Measurements from ENCODE around the gene CECR2. TPM values are rescaled to one million over a fixed set of nuclear protein-coding genes. Genes with fewer than 3 reads are reported as not detected.

The CECR2 gene
- total RNA-seq (10 to 100 TPM; 12.5 to 14.5 TPM), polyA plus RNA-seq (1 to 10 TPM; 1.1 to 3.0 TPM)
- long read RNA-seq, donor 1: 0 reads
- long read RNA-seq, donor 2: 0 reads
- long read RNA-seq, donor 3: 0 reads
- long read RNA-seq, donor 4, partial matches to known transcripts: 8 of 8 reads
- long read RNA-seq, donor 4, other reads (novel, unspliced or antisense): 0 of 8 reads
- long read RNA-seq, donor 5, partial matches to known transcripts: 13 of 13 reads
- long read RNA-seq, donor 5, other reads (novel, unspliced or antisense): 0 of 13 reads

DNA sequence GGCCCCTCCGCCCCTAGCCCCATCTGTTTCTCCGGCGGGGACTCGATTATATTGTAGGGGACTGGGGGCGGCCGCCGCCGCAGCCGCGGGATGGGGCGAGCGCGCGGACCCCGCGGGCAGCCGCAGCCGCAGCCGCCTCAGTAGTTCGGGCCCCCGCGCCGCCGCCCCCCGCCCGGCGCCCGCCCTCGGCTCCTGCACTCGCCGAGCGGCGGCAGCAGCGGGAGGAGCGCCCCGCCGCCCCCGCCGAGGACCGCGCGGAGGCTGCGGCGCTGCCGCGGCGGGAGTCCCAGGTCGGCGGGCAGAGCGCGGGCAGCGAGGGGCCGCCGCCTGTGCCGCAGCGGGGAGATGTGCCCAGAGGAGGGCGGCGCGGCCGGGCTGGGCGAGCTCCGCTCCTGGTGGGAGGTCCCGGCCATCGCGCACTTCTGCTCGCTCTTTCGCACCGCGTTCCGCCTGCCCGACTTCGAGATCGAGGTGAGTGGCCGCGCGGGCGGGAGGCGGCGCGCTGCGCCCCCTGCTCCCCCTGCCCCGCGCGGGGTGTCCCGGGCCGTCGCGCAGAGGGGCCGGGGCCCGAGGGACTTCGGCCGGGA, at the start of gene CECR2:
TSS of gene CECR2 (plus strand) at position 22 of the 587 bp plus-strand sequence. CDS start at position 346, 324 bp downstream.
- 0 to 1% methylated on average over 21 to 92 of the region's 92 CpGs for WGBS, 2 donors
- Histone ChIP-seq H3K9ac (ENCODE audit: insufficient read depth in 1 of 2, low read length in 2 of 2) (peak within 1 kb of the TSS; percentile 58 to 92), H3K9me3 (ENCODE audit: control insufficient read depth in 4 of 4, insufficient read depth in 3 of 4, low read length in 3 of 4) (no peaks in the 10 kb centered on the region), H3K27ac (ENCODE audit: low read depth in 1 of 2, low read length in 1 of 2) (peak within 1 kb of the TSS; percentile 73 to 92), H3K4me1 (ENCODE audit: control insufficient read depth in 5 of 5, insufficient read depth in 5 of 5, low read length in 5 of 5) (peaks cover 0 to 29% (median 8%) of the 10 kb centered on the region in 5 donors), H3K27me3 (ENCODE audit: control insufficient read depth in 3 of 3, insufficient read depth in 3 of 3, low read length in 2 of 3) (no peaks in the 10 kb centered on the region), H3K36me3 (ENCODE audit: control insufficient read depth in 4 of 4, insufficient read depth in 4 of 4, low read length in 4 of 4) (no peaks in the 10 kb centered on the region), H3K4me3 (peak within 1 kb of the TSS; percentile 79)
- ATAC-seq (ENCODE audit: insufficient read depth, low FRiP score) (peak; percentile 60), DNase-seq (peak; percentile 66 to 72 (median 69))
- TF ChIP-seq, protein P1, sequence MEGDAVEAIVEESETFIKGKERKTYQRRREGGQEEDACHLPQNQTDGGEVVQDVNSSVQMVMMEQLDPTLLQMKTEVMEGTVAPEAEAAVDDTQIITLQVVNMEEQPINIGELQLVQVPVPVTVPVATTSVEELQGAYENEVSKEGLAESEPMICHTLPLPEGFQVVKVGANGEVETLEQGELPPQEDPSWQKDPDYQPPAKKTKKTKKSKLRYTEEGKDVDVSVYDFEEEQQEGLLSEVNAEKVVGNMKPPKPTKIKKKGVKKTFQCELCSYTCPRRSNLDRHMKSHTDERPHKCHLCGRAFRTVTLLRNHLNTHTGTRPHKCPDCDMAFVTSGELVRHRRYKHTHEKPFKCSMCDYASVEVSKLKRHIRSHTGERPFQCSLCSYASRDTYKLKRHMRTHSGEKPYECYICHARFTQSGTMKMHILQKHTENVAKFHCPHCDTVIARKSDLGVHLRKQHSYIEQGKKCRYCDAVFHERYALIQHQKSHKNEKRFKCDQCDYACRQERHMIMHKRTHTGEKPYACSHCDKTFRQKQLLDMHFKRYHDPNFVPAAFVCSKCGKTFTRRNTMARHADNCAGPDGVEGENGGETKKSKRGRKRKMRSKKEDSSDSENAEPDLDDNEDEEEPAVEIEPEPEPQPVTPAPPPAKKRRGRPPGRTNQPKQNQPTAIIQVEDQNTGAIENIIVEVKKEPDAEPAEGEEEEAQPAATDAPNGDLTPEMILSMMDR (IDR thresholded peaks at IDR 0.05; ENCODE audit: control extremely low read depth, extremely low read depth): no peak

DNA sequence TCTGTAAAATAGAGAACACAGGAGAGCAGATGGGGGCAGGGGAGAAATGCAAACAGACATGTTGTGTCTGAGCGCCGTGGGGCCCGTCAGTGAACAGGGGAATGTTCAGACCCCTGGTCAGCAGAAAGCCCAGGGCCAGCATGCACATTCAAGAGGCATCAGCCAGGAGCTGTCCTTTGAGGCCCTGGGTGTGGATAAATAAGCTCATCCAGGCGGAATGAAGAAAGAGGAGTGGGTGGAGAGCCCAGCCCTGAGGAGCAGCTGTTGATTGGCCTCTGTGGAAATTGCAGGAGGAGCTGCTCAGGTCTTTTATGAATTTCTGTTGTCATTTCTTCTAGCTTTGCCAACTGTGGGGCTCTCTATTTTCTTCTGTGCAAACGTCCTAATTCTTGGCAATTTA, 49.7 kb upstream of the CECR2 start:
- ATAC-seq (ENCODE audit: insufficient read depth, low FRiP score) (no peak), DNase-seq (no peak)
- H3K9ac ChIP-seq (ENCODE audit: insufficient read depth in 1 of 2, low read length in 2 of 2): no peak overlapping the region

DNA sequence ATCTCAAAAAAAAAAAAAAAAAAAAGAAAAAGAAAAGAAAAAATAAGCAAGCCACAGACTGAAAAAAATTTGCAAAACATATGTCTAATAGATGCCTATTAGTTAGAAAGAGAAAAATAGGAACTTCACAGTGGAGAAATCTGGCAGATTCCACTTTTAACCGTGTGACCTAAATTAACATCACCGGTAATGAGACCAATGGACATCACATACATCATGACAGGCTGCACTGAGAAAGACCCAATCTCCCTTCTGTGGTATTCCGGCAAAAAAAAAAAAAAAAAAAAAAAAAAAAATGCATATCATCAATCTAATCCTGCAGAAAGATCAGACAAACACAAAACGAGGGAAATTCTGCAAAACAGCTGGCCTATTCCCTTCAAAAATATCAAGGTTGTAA, 46.7 kb upstream of the CECR2 start:
- Histone ChIP-seq H3K27me3 (ENCODE audit: control insufficient read depth in 3 of 3, insufficient read depth in 3 of 3, low read length in 2 of 3) (no peaks in the 10 kb centered on the region), H3K36me3 (ENCODE audit: control insufficient read depth in 4 of 4, insufficient read depth in 4 of 4, low read length in 4 of 4) (no peaks in the 10 kb centered on the region), H3K9ac (ENCODE audit: insufficient read depth in 1 of 2, low read length in 2 of 2) (no peak overlapping the region), H3K9me3 (ENCODE audit: control insufficient read depth in 4 of 4, insufficient read depth in 3 of 4, low read length in 3 of 4) (peaks cover 0 to 4% (median 0%) of the 10 kb centered on the region in 4 donors), H3K4me3 (no peak overlapping the region), H3K4me1 (ENCODE audit: control insufficient read depth in 5 of 5, insufficient read depth in 5 of 5, low read length in 5 of 5) (peaks cover 0 to 14% (median 0%) of the 10 kb centered on the region in 5 donors), H3K27ac (ENCODE audit: low read depth in 1 of 2, low read length in 1 of 2) (no peak overlapping the region)
- ATAC-seq (ENCODE audit: insufficient read depth, low FRiP score) (no peak), DNase-seq (no peak)
- WGBS, 2 donors: 54 to 64% methylated on average over 4 of the region's 4 CpGs
- TF ChIP-seq, protein P1 (IDR thresholded peaks at IDR 0.05; ENCODE audit: control extremely low read depth, extremely low read depth): no peak

More for the DNA sequence above, 49.7 kb upstream of the CECR2 start:
- H3K4me3 ChIP-seq: no peak overlapping the region
- H3K9me3 ChIP-seq (ENCODE audit: control insufficient read depth in 4 of 4, insufficient read depth in 3 of 4, low read length in 3 of 4): peaks cover 0 to 2% (median 0%) of the 10 kb centered on the region in 4 donors
- peaks cover 0 to 14% (median 0%) of the 10 kb centered on the region in 5 donors for H3K4me1 ChIP-seq (ENCODE audit: control insufficient read depth in 5 of 5, insufficient read depth in 5 of 5, low read length in 5 of 5)
- no peak overlapping the region for H3K27ac ChIP-seq (ENCODE audit: low read depth in 1 of 2, low read length in 1 of 2)
- WGBS, 2 donors: 67 to 79% methylated on average over 5 of the region's 5 CpGs
- no peaks in the 10 kb centered on the region for H3K27me3 ChIP-seq (ENCODE audit: control insufficient read depth in 3 of 3, insufficient read depth in 3 of 3, low read length in 2 of 3)
- no peaks in the 10 kb centered on the region for H3K36me3 ChIP-seq (ENCODE audit: control insufficient read depth in 4 of 4, insufficient read depth in 4 of 4, low read length in 4 of 4)
- TF ChIP-seq, protein P1 (IDR thresholded peaks at IDR 0.05; ENCODE audit: control extremely low read depth, extremely low read depth): no peak
